Prostate gland (tissue), 2 donors: ENCODE measurements around the gene PLOD2.

ENCODE experiments used
- POLR2A ChIP-seq: fragments of 450-650 bp; IDR thresholded peaks from one replicate; pipeline ENCODE4 v1.6.1; 2016; ENCODE audit warnings: antibody characterized with exemption, mild to moderate bottlenecking
- TF ChIP-seq, protein P1 (sequence below), 4 experiments: fragments of 200-600 bp in 2 of 4; fragments of 450-650 bp in 2 of 4; sonication (generic) in 2 of 4; IDR thresholded peaks; 1 replicate in 3 of 4; 2 replicates in 1 of 4; pipeline ENCODE4 v1.5.1; 2016 to 2019; ENCODE audit warnings: antibody characterized with exemption in 4 of 4, mild to moderate bottlenecking in 2 of 4, moderate library complexity in 2 of 4

DNA sequence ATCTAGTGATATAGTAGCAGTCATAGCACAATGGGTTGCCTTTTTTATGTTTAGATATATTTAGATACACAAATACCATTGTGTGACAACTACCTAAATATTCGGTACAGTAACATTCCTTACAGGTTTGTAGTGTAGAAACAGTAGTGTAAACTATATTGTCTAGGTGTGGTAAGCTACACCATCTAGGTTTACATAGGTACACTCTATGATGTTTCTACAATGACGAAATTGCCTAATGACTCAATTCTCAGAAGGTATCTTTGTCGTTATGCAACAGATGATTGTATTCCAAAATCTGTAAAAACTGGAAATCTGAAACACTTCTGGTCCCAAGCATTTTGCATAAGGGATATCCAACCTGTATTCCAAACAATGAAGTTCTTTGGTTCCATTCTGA, 24.3 kb downstream of the PLOD2 start:
- no peak for TF ChIP-seq POLR2A
- TF ChIP-seq, protein P1, sequence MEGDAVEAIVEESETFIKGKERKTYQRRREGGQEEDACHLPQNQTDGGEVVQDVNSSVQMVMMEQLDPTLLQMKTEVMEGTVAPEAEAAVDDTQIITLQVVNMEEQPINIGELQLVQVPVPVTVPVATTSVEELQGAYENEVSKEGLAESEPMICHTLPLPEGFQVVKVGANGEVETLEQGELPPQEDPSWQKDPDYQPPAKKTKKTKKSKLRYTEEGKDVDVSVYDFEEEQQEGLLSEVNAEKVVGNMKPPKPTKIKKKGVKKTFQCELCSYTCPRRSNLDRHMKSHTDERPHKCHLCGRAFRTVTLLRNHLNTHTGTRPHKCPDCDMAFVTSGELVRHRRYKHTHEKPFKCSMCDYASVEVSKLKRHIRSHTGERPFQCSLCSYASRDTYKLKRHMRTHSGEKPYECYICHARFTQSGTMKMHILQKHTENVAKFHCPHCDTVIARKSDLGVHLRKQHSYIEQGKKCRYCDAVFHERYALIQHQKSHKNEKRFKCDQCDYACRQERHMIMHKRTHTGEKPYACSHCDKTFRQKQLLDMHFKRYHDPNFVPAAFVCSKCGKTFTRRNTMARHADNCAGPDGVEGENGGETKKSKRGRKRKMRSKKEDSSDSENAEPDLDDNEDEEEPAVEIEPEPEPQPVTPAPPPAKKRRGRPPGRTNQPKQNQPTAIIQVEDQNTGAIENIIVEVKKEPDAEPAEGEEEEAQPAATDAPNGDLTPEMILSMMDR (IDR thresholded peaks at IDR 0.05): no peak
